Coronary artery (tissue), 2 donors: Measurements from ENCODE around the gene TXNDC8.
"Not testable (repeated sequence)": the region's sequence is repeated elsewhere in the genome, so short reads cannot be mapped to it uniquely, and the experiment has no call there.

Experiments used
- DNase-seq: peaks from one replicate; pipeline ENCODE4 v3.0.0-alpha.2; 2017; ENCODE audit warnings: low spot score
- H3K27ac ChIP-seq, 2 donors: fragments of 200-600 bp; sonication (generic); one replicate each; pipeline ENCODE4 v1.5.1; 2016 to 2019
- H3K4me3 ChIP-seq: fragments of 200-600 bp; sonication (generic); 2 replicates; pipeline ENCODE4 v1.5.1; 2016; ENCODE audit warnings: mild to moderate bottlenecking, moderate library complexity
- CTCF ChIP-seq: fragments of 200-600 bp; sonication (generic); IDR thresholded peaks from one replicate; pipeline ENCODE4 v1.5.1; 2019; ENCODE audit warnings: antibody characterized with exemption

TXNDC8 gene

GRCh38 chr9:110337727-110338126 is at the start of gene TXNDC8:
Gene TXNDC8, minus strand, starts transcription at chr9:110337863.
- no peak for TF ChIP-seq CTCF
- H3K27ac ChIP-seq, result no peak within 1 kb of the TSS
- no peak for DNase-seq
- H3K4me3 ChIP-seq, result no peak within 1 kb of the TSS

- TF ChIP-seq CTCF, result no peak
- no peak overlapping the region for H3K4me3 ChIP-seq
- no peak overlapping the region for H3K27ac ChIP-seq
- DNase-seq, result no peak
Observed at GRCh38 chr9:110383491-110383890, 45.8 kb upstream of the TXNDC8 start.

GRCh38 chr9:110382731-110383130 is 45.1 kb upstream of the TXNDC8 start:
- H3K4me3 ChIP-seq, result no peak overlapping the region
- H3K27ac ChIP-seq, result no peak overlapping the region
- DNase-seq, result no peak
- no peak for TF ChIP-seq CTCF

- DNase-seq, result no peak
- no peak for TF ChIP-seq CTCF
- no peak overlapping the region for H3K27ac ChIP-seq
Observed at GRCh38 chr9:110371411-110372007, 33.8 kb upstream of the TXNDC8 start.

GRCh38 chr9:110370315-110370714 is 32.7 kb upstream of the TXNDC8 start:
- no peak overlapping the region for H3K4me3 ChIP-seq

More at GRCh38 chr9:110371411-110372007, 33.8 kb upstream of the TXNDC8 start:
- no peak overlapping the region for H3K4me3 ChIP-seq

GRCh38 chr9:110364451-110364850 is 26.8 kb upstream of the TXNDC8 start:
- no peak for TF ChIP-seq CTCF
- Histone ChIP-seq H3K4me3 (no peak overlapping the region), H3K27ac (no peak overlapping the region)
- no peak for DNase-seq

More at GRCh38 chr9:110370315-110370714, 32.7 kb upstream of the TXNDC8 start:
- TF ChIP-seq CTCF, result no peak
- no peak overlapping the region for H3K27ac ChIP-seq
- no peak for DNase-seq

- H3K27ac ChIP-seq, H3K4me3 ChIP-seq, DNase-seq: not testable (repeated sequence)
Observed at GRCh38 chr9:110358992-110359391, 21.3 kb upstream of the TXNDC8 start.
